Sigmoid colon (tissue), 7 donors: ENCODE data around the gene BNIPL. TPM values are rescaled to one million over a fixed set of nuclear protein-coding genes. Genes with fewer than 3 reads are reported as not detected.
A peak's percentile ranks its signal among the peaks of the same experiment; 100 is the strongest.

Source experiments
- DNase-seq: peaks from one replicate; pipeline ENCODE4 v3.0.0-alpha.2; 2019
- H3K27ac ChIP-seq, 4 donors: fragments of 200-600 bp; sonication (generic); one replicate each; pipeline ENCODE4 v1.5.1; 2016 to 2019; ENCODE audit warnings: mild to moderate bottlenecking in 1 of 4
- H3K27me3 ChIP-seq, 3 donors: fragments of 200-600 bp; sonication (generic); one replicate each; pipeline ENCODE4 v1.5.1; 2019; ENCODE audit warnings: mild to moderate bottlenecking in 1 of 3
- H3K36me3 ChIP-seq, 4 donors: fragments of 200-600 bp; sonication (generic); one replicate each; pipeline ENCODE4 v1.5.1; 2016 to 2019
- H3K4me1 ChIP-seq, 4 donors: fragments of 200-600 bp; sonication (generic); one replicate each; pipeline ENCODE4 v1.5.1; 2017 to 2019
- H3K4me3 ChIP-seq, 4 donors: fragments of 200-600 bp; sonication (generic); one replicate each; pipeline ENCODE4 v1.5.1; 2017 to 2019; ENCODE audit warnings: mild to moderate bottlenecking in 2 of 4, moderate library complexity in 1 of 4
- H3K9me3 ChIP-seq, 4 donors: fragments of 200-600 bp in 3 of 4; sonication (generic) in 3 of 4; one replicate each; pipeline versions ENCODE4 v1.5.1 to v1.6.1; 2013 to 2019
- CTCF ChIP-seq, 4 experiments: fragments of 450-650 bp in 3 of 4; fragments of 200-600 bp in 1 of 4; IDR thresholded peaks; one replicate each; pipeline ENCODE4 v1.5.1; 2016 to 2019; ENCODE audit warnings: antibody characterized with exemption in 4 of 4, mild to moderate bottlenecking in 3 of 4, moderate library complexity in 2 of 4
- EP300 ChIP-seq, 4 donors: sonication (generic); formaldehyde crosslinking; IDR thresholded peaks; one replicate each; pipeline ENCODE4 v1.6.1; 2017; ENCODE audit warnings: antibody characterized with exemption in 4 of 4
- POLR2A ChIP-seq, 2 donors: fragments of 450-650 bp; IDR thresholded peaks; one replicate each; pipeline ENCODE4 v1.6.1; 2016; ENCODE audit warnings: antibody characterized with exemption in 2 of 2, mild to moderate bottlenecking in 2 of 2, moderate library complexity in 2 of 2
- POLR2AphosphoS5 ChIP-seq, 4 donors: sonication (generic); formaldehyde crosslinking; IDR thresholded peaks; one replicate each; pipeline ENCODE4 v1.6.1; 2017; ENCODE audit warnings: antibody characterized with exemption in 4 of 4
- WGBS, 2 donors: extraction: QIAGEN DNeasy Blood & Tissue Kit; methylation state at CpG; one replicate each; pipeline ENCODE4 v1.1.7; 2013; 5-methylcytosine and 5-hydroxymethylcytosine counted together
- intact Hi-C: fragments of 100-400 bp; cut with DNase I; formaldehyde crosslinking; loops from one replicate; pipeline ENCODE4 v1.15.1; 2023
- polyA plus RNA-seq, 3 donors: library from polyadenylated mRNA; stranded (reverse); fragments of 200-250 nt; gene quantifications; one replicate each; pipeline ENCODE4 v1.2.3, GENCODE V29; 2013
- total RNA-seq, 4 donors: library from RNA; depleted of rRNA; stranded (reverse); fragments of >200 nt; gene quantifications; one replicate each; pipeline ENCODE4 v1.1.0, GENCODE V29; 2016
- donor health status: healthy with polysubstance abuse.
- donor health status: Bipolar disorder and iron deficiency.
- donor health status: healthy.

Gene BNIPL
- total and polyA plus RNA-seq, 7 donors: 0.28 to 0.47 (median 0.36) TPM; not detected in 4

- H3K9me3 ChIP-seq: no peaks in the 10 kb centered on the region
- no peaks in the 10 kb centered on the region for H3K27me3 ChIP-seq
- 45 to 70% methylated on average over 4 of the region's 4 CpGs for WGBS, 2 donors
- TF ChIP-seq EP300 (IDR thresholded peaks at IDR 0.05): no peak
- TF ChIP-seq POLR2A (IDR thresholded peaks at IDR 0.05): no peak
- no peak for TF ChIP-seq CTCF (IDR thresholded peaks at IDR 0.05)
- H3K4me3 ChIP-seq: no peak overlapping the region
- H3K27ac ChIP-seq: peak overlapping the region; percentile 38 to 64 (median 63)
- DNase-seq: no peak
- intact Hi-C loops: no loop called here
- peaks cover 9 to 40% (median 27%) of the 10 kb centered on the region in 4 donors for H3K36me3 ChIP-seq
- H3K4me1 ChIP-seq: peaks cover 0 to 12% (median 0%) of the 10 kb centered on the region in 4 donors
Observed at GRCh38 chr1:150995460-150995859, 40.9 kb upstream of the BNIPL start.

DNA sequence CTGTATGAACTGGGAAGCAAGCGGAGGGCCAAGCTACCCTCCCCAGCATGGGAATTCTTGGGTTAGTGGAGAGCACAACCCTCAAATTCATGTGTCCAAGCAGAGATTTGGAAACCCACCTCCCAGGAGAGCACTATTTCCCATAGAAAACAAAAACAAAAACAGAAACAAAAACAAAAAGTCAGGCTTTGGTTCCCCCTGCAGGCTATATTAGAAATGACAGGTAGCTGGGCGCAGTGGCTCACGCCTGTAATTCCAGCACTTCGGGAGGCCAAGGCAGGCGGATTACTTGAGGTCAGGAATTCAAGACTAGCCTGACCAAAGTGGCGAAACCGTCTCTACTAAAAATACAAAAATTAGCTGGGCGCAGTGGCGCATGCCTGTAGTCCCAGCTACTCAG is 40.5 kb upstream of the BNIPL start:
- H3K36me3 ChIP-seq: peaks cover 9 to 44% (median 28%) of the 10 kb centered on the region in 4 donors
- no peak overlapping the region for H3K4me3 ChIP-seq
- H3K27me3 ChIP-seq: no peaks in the 10 kb centered on the region
- 34 to 52% methylated on average over 9 of the region's 9 CpGs for WGBS, 2 donors
- no peaks in the 10 kb centered on the region for H3K9me3 ChIP-seq
- TF ChIP-seq CTCF (IDR thresholded peaks at IDR 0.05) (peak; percentile 76 to 86 (median 80)), POLR2A (IDR thresholded peaks at IDR 0.05) (no peak), EP300 (IDR thresholded peaks at IDR 0.05) (no peak)
- peak; percentile 80 for DNase-seq
- peaks cover 0 to 12% (median 0%) of the 10 kb centered on the region in 4 donors for H3K4me1 ChIP-seq
- peak overlapping the region; percentile 38 to 64 (median 63) for H3K27ac ChIP-seq
- intact Hi-C loops: no loop called here

DNA sequence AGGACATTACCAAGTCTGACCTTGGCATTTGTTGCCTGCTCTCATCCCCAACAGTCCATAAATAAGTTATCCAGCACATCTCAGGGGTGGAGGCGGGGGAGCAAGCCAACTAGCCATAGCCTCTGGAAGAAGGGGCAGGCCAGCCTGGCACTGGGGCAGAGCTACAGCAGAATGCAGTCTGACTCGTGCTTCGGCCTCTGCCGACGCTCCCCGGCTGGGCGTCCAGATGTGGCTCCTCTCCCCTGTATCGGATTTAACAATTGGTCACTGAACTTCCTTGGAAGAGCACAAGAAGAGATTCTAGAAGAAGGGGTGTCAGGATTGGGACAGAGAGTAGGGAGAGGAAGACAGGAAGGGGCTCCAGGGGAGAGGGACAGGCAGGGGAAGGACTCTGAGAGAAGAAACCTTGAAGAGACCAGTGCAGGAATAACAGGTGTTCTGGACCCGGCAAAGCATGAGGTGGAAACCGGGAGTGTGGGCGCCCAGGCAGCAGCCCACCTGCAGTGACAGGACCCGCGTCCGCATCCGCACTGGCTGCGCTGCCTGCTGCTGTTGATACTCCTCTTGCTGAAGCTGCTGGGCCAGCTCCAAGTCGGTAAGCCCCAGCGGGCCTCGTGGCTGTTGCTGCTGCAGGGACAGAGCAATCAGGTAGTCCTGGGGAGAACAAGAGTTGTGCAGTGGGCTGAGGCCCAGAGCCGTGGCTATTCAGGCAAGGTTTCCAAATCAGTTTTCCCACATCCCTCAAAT is 39.1 kb upstream of the BNIPL start:
- H3K9me3 ChIP-seq: no peaks in the 10 kb centered on the region
- no peak overlapping the region for H3K27ac ChIP-seq
- H3K4me3 ChIP-seq: no peak overlapping the region
- WGBS, 2 donors: 91 to 92% methylated on average over 20 of the region's 20 CpGs
- H3K4me1 ChIP-seq: peaks cover 0 to 15% (median 1%) of the 10 kb centered on the region in 4 donors
- no peak for DNase-seq
- no peak for TF ChIP-seq EP300 (IDR thresholded peaks at IDR 0.05)
- no peak for TF ChIP-seq CTCF (IDR thresholded peaks at IDR 0.05)
- no peak for TF ChIP-seq POLR2AphosphoS5 (IDR thresholded peaks at IDR 0.05)
- TF ChIP-seq POLR2A (IDR thresholded peaks at IDR 0.05): no peak
- no peaks in the 10 kb centered on the region for H3K27me3 ChIP-seq
- intact Hi-C loops: no loop called here
- H3K36me3 ChIP-seq: peaks cover 9 to 59% (median 34%) of the 10 kb centered on the region in 4 donors

DNA sequence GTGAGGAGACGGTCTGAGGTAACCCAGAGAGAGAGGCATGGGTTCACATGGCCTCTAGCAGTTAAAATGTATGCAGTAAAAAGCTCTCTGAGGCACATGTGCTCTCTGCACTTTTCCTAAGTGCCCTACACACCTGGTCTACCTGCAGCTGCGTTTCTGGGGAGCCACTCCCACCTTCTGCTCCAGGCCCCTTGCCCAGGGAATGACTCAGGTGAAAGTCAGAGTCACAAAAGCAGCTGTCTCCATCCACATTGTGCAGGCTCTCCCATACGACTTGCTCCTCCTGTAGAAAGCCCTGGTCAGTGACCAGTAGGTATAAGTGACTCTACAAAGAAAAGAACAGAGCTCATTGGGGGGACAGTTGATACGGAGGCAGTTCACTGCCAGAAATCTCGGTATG is 38.4 kb upstream of the BNIPL start:
- Histone ChIP-seq H3K4me3 (no peak overlapping the region), H3K9me3 (no peaks in the 10 kb centered on the region), H3K27ac (no peak overlapping the region), H3K36me3 (peaks cover 9 to 60% (median 34%) of the 10 kb centered on the region in 4 donors), H3K4me1 (peaks cover 0 to 22% (median 8%) of the 10 kb centered on the region in 4 donors), H3K27me3 (no peaks in the 10 kb centered on the region)
- DNase-seq: no peak
- TF ChIP-seq POLR2AphosphoS5 (IDR thresholded peaks at IDR 0.05): no peak
- no peak for TF ChIP-seq POLR2A (IDR thresholded peaks at IDR 0.05)
- no peak for TF ChIP-seq EP300 (IDR thresholded peaks at IDR 0.05)
- TF ChIP-seq CTCF (IDR thresholded peaks at IDR 0.05): no peak
- 65 to 77% methylated on average over 5 of the region's 5 CpGs for WGBS, 2 donors
- intact Hi-C loops: no loop called here
